ENCODE data around the gene ZNF518A. TPM values are rescaled to one million over a fixed set of nuclear protein-coding genes. Genes with fewer than 3 reads are reported as not detected.

The ZNF518A gene
- polyA plus RNA-seq, 1 donor from 2014 or later = 56.7 TPM

DNA sequence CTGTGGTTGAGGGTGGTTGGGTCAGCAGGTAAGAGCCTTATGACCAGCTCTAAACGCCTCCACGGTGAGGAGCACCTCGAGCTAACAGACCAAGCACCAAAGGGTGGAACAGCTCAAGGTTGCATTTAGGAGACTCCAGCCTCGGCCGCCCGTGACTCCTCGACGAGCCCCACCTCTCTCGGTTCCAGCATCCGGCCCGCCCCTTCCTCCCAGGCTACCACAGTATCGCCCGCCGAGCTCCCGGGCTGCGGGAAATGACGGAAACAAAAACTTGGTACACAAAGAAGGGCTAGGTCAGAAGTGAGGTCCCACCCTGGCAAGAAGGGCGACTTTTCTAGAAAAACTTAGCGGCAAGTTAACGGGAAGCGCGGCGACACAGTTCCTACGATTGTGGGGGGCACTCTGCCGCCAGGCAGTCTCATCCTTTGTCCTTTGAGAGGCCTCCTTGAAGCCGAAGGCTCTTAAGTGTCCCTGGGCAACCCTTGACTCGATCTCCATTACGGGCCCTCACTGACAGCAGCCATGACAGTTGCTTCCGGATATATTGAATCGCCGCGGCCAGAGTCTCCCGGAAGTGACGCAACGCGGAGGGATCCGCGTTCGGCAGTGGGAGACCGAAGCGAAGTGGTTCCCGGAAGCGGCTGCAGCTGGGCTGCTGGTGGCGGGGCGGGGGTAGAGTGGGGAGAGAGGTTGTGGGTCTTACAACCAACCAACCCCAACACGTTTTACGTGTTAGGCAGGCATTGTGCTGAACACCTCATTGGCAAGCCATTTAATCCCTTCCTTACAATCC lies 40.2 kb upstream of the ZNF518A start:
- H3K79me2 ChIP-seq (replicated peaks; ENCODE audit: insufficient read depth, low read length) = no peaks in the 10 kb centered on the region
- TF ChIP-seq EP300 (conservative IDR thresholded peaks at IDR 0.05; ENCODE audit: poor library complexity, severe bottlenecking) = no peak
- no peak for TF ChIP-seq MXI1 (conservative IDR thresholded peaks at IDR 0.05; ENCODE audit: poor library complexity, severe bottlenecking)
- TF ChIP-seq, protein P1, sequence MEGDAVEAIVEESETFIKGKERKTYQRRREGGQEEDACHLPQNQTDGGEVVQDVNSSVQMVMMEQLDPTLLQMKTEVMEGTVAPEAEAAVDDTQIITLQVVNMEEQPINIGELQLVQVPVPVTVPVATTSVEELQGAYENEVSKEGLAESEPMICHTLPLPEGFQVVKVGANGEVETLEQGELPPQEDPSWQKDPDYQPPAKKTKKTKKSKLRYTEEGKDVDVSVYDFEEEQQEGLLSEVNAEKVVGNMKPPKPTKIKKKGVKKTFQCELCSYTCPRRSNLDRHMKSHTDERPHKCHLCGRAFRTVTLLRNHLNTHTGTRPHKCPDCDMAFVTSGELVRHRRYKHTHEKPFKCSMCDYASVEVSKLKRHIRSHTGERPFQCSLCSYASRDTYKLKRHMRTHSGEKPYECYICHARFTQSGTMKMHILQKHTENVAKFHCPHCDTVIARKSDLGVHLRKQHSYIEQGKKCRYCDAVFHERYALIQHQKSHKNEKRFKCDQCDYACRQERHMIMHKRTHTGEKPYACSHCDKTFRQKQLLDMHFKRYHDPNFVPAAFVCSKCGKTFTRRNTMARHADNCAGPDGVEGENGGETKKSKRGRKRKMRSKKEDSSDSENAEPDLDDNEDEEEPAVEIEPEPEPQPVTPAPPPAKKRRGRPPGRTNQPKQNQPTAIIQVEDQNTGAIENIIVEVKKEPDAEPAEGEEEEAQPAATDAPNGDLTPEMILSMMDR (IDR thresholded peaks at IDR 0.05; ENCODE audit: poor library complexity, severe bottlenecking) = no peak
- TF ChIP-seq POLR2AphosphoS5 (IDR thresholded peaks at IDR 0.05) = no peak
- no peak for TF ChIP-seq SMC3 (conservative IDR thresholded peaks at IDR 0.05; ENCODE audit: poor library complexity)
- TF ChIP-seq, protein P2, sequence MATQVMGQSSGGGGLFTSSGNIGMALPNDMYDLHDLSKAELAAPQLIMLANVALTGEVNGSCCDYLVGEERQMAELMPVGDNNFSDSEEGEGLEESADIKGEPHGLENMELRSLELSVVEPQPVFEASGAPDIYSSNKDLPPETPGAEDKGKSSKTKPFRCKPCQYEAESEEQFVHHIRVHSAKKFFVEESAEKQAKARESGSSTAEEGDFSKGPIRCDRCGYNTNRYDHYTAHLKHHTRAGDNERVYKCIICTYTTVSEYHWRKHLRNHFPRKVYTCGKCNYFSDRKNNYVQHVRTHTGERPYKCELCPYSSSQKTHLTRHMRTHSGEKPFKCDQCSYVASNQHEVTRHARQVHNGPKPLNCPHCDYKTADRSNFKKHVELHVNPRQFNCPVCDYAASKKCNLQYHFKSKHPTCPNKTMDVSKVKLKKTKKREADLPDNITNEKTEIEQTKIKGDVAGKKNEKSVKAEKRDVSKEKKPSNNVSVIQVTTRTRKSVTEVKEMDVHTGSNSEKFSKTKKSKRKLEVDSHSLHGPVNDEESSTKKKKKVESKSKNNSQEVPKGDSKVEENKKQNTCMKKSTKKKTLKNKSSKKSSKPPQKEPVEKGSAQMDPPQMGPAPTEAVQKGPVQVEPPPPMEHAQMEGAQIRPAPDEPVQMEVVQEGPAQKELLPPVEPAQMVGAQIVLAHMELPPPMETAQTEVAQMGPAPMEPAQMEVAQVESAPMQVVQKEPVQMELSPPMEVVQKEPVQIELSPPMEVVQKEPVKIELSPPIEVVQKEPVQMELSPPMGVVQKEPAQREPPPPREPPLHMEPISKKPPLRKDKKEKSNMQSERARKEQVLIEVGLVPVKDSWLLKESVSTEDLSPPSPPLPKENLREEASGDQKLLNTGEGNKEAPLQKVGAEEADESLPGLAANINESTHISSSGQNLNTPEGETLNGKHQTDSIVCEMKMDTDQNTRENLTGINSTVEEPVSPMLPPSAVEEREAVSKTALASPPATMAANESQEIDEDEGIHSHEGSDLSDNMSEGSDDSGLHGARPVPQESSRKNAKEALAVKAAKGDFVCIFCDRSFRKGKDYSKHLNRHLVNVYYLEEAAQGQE (IDR thresholded peaks at IDR 0.05; ENCODE audit: borderline replicate concordance) = no peak
- TF ChIP-seq RAD21 (conservative IDR thresholded peaks at IDR 0.05) = no peak
- no peak for TF ChIP-seq EZH2 (IDR thresholded peaks at IDR 0.05; ENCODE audit: borderline replicate concordance, insufficient read depth, low read length, poor library complexity, severe bottlenecking)
- no peak for TF ChIP-seq TAF1 (IDR thresholded peaks at IDR 0.05; ENCODE audit: low read depth)
- H2AFZ ChIP-seq (ENCODE audit: low read depth, low read length) = no peak overlapping the region
- no peak overlapping the region for H3K4me2 ChIP-seq (ENCODE audit: low read length)
- H3K9me2 ChIP-seq (ENCODE audit: insufficient read depth, low read length) = no peaks in the 10 kb centered on the region
- H3F3A ChIP-seq (ENCODE audit: insufficient read depth, low read length, poor library complexity, severe bottlenecking) = no peaks in the 10 kb centered on the region
- no peak overlapping the region for H3K4me3 ChIP-seq (ENCODE audit: low read length)
- H3K27me3 ChIP-seq (ENCODE audit: insufficient read depth, low read depth, low read length) = no peaks in the 10 kb centered on the region
- H3K36me3 ChIP-seq (ENCODE audit: insufficient read depth, low read length) = no peaks in the 10 kb centered on the region
- no peak overlapping the region for H3K27ac ChIP-seq (ENCODE audit: low read length)
- no peaks in the 10 kb centered on the region for H4K20me1 ChIP-seq (ENCODE audit: insufficient read depth)
- H3K9ac ChIP-seq (ENCODE audit: low read length) = no peak overlapping the region
- H3K9me3 ChIP-seq (ENCODE audit: low read length) = no peaks in the 10 kb centered on the region

GRCh38 chr10:96090463-96090800 lies 39.7 kb upstream of the ZNF518A start:
- no peaks in the 10 kb centered on the region for H4K20me1 ChIP-seq (ENCODE audit: insufficient read depth)
- no peaks in the 10 kb centered on the region for H3K36me3 ChIP-seq (ENCODE audit: insufficient read depth, low read length)
- no peak overlapping the region for H2AFZ ChIP-seq (ENCODE audit: low read depth, low read length)
- no peaks in the 10 kb centered on the region for H3K9me3 ChIP-seq (ENCODE audit: low read length)
- no peak overlapping the region for H3K9ac ChIP-seq (ENCODE audit: low read length)
- H3F3A ChIP-seq (ENCODE audit: insufficient read depth, low read length, poor library complexity, severe bottlenecking) = no peaks in the 10 kb centered on the region
- H3K4me3 ChIP-seq (ENCODE audit: low read length) = no peak overlapping the region
- no peak overlapping the region for H3K4me2 ChIP-seq (ENCODE audit: low read length)
- no peaks in the 10 kb centered on the region for H3K9me2 ChIP-seq (ENCODE audit: insufficient read depth, low read length)
- no peak for TF ChIP-seq EZH2 (IDR thresholded peaks at IDR 0.05; ENCODE audit: borderline replicate concordance, insufficient read depth, low read length, poor library complexity, severe bottlenecking)
- TF ChIP-seq EP300 (conservative IDR thresholded peaks at IDR 0.05; ENCODE audit: poor library complexity, severe bottlenecking) = no peak
- TF ChIP-seq MXI1 (conservative IDR thresholded peaks at IDR 0.05; ENCODE audit: poor library complexity, severe bottlenecking) = no peak
- TF ChIP-seq, protein P1 (IDR thresholded peaks at IDR 0.05; ENCODE audit: poor library complexity, severe bottlenecking) = no peak
- no peak for TF ChIP-seq TAF1 (IDR thresholded peaks at IDR 0.05; ENCODE audit: low read depth)
- no peak for TF ChIP-seq RAD21 (conservative IDR thresholded peaks at IDR 0.05)
- TF ChIP-seq, protein P2 (IDR thresholded peaks at IDR 0.05; ENCODE audit: borderline replicate concordance) = no peak
- no peak for TF ChIP-seq POLR2AphosphoS5 (IDR thresholded peaks at IDR 0.05)
- H3K27me3 ChIP-seq (ENCODE audit: insufficient read depth, low read depth, low read length) = no peaks in the 10 kb centered on the region
- H3K27ac ChIP-seq (ENCODE audit: low read length) = no peak overlapping the region
- no peaks in the 10 kb centered on the region for H3K79me2 ChIP-seq (replicated peaks; ENCODE audit: insufficient read depth, low read length)
